Activated CD4-positive, alpha-beta T cell treated with anti-CD3 and anti-CD28 coated beads, Interleukin-2, Interleukin-4, amounts not matched to agents 100 ng/mL and 50 ng/mL, durations not matched to agents 16 hours and 8 hours (primary cell): Measurements from ENCODE around the gene TMEM62.
"Not testable (repeated sequence)": the region's sequence is repeated elsewhere in the genome, so short reads cannot be mapped to it uniquely, and the experiment has no call there.

ENCODE experiments used
- DNase-seq: peaks from one replicate; pipeline ENCODE4 v3.0.0-alpha.2; 2020; ENCODE audit warnings: low spot score

TMEM62 gene

DNA sequence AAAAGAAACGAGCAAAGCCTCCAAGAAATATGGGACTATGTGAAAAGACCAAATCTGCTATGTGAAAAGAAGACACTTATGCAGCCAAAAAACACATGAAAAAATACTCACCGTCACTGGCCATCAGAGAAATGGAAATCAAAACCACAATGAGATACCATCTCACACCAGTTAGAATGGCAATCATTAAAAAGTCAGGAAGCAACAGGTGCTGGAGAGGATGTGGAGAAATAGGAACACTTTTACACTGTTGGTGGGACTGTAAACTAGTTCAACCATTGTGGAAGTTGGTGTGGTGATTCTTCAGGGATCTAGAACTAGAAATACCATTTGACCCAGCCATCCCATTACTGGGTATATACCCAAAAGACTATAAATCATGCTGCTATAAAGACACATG, 43.8 kb downstream of the TMEM62 start:
- DNase-seq, result not testable (repeated sequence)

DNA sequence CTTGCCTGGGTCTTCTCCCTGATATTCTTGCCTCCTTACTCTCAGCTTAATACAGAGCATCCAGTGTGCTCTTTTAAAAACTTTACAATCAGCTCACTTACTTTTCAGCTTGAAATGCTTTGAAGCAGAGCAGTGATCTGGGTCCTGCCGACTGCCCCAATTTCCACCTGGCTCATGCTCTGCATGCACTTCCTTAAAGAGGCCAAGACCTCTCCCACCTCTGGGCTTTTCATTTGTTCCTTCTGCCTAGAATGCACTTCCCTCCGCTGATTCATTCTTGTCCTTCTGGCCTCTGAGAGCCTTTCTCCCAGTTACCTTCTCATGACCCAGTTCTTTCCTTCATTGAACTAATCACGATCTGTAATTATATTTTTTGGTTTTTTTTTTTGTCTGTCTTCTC, 49.9 kb downstream of the TMEM62 start:
- no peak for DNase-seq

DNA sequence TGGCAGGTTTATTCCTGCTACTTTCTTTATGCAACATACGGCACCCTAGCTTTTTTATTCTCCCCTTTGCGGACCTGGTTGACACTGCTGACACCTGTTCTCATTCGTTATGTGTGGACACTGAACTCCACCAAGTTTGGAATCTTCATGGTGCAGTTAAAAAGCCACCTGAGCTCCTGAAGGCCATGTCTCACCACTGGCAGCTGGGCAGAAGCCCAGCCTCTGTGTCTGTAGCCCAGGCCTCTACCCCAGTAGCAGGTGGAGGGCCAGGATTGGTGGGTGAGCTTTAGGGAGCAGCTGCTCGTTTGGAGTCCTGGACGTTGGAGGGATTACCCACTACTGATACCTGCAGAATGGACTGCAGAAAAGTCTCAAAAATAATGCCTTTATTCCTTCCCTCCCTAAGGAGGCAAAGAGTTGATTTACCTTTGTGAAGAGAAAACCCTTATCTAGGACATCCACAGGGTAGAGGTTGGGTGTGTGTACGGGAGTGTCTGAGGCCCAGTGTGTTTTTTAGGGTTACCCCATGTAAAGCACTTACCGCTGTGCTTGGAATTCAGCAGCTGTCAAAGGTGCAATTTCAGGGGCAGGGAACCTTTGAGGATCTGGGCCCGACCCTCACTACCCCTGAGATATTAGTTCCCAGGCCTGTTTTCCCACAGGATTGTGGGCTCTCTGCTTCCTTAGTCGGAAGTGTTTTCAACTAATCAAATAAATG, 51.2 kb downstream of the TMEM62 start:
- DNase-seq, result no peak

DNA sequence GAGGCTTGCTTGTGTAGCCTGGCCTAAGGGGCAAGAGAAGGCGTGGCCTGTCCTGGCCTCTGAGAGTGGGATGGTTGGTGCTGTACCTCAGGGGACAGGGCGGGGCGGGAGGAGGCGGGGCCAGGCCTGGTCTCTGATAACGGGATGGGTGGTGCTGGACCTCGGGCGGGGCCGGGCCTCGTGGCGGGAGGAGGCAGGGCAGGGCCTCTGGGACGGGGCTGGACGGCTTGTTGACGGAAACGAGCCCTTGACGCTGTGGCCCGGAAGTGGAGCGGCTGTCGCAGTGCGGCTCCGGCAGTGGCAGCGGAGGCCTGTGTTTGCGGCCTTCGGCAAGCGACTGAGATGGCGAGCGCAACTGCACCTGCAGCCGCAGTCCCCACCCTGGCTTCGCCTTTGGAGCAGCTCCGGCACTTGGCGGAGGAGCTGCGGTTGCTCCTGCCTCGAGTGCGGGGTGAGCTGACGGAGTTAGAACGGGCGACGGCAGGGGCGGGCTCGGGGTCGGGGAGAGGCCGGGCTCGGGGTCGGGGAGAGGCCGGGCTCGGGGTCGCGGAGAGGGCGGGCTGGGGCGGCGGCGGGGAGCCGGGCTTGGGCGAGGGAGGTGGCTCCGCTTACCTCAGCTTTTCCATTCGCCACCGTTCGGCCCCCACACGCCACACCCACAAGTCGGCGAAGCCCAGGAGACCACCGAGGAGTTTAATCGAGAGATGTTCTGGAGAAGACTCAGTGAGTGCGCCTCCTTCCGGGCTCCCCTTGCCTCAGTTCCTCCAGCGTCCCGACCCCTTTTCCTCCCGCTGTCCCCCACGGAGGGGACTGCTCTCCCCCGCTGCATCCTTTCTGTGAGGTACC, 52.0 kb downstream of the TMEM62 start, which contains the start of gene CCNDBP1:
CCNDBP1 (plus strand) TSS at position 247 of the 846 bp plus-strand sequence; CDS start at position 343, 96 bp downstream.
- DNase-seq, result peak; percentile 96

DNA sequence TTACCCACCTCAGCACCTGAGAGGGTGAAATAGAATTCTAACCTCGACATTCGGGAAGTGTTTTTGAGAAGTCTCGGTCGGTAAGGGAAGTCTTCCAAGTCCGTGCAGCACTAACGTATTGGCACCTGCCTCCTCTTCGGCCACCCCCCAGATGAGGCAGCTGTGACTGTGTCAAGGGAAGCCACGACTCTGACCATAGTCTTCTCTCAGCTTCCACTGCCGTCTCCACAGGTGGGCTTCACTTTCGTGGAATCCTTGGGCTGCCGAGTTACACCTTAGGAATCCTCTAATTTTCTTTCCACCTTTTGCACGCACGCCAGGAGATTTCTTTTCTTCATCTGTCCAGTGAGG, 52.6 kb downstream of the TMEM62 start:
- no peak for DNase-seq

DNA sequence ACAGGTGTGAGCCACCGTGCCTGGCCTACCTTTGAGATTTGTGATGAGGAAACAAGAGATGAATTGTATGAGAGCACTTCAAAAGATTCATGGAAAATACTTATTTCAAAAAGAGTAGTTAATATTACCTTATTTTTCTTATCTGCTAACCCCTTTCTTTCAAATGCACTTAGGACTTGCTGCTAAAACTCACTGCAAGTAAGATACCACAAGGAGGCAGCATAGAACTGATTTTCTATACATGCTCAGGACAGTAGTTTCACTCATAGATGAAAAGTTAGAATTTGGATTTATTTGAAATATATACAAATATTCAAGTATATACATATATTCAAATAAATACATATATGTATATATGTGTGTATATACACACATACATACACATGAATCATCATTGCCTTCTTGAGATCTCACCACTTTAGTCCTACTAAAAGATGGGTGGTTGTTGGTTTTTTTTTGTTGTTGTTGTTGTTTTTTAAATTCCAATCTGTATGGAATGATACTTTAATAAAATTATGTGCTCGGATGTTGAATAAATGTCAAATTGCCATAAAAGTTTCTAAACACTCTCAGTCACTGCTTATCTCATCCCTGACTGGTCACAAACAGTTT, 54.3 kb downstream of the TMEM62 start:
- peak; percentile 50 for DNase-seq

DNA sequence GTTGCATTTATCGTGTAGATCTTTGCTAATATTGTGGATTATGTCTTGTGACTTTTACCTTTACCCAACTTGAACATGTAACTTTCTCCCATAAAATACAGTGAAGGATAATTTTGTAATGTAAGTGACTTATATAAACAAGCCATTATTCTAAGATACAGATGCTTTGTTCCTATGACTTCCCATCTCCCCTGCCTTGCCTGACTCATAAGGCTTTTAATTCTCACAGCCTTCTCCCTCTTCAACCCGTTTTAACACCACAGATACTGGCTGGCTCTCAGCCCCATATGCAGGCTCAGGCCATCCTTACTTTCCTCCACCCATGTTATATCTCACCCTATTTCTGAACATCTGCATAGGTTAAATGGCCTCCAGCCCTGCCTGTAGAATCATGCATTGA, 55.9 kb downstream of the TMEM62 start:
- DNase-seq, result no peak

DNA sequence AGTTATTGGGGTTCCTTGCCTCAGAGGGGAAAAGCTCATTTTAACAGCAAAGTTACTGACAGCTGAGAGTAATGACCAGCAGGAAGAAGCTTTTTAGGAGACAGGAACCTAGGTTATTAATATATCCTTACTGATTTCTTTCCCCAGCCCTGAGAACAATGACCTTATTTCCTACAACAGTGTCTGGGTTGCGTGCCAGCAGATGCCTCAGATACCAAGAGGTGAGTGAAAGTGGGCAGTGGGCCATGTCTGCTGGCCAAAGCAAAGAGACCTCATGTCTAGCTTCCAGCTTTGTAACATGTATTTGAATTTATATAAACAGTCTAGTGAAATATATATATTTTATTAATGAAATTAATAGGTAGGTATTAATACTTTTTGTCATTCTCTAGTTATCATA, 56.8 kb downstream of the TMEM62 start:
- DNase-seq, result no peak

DNA sequence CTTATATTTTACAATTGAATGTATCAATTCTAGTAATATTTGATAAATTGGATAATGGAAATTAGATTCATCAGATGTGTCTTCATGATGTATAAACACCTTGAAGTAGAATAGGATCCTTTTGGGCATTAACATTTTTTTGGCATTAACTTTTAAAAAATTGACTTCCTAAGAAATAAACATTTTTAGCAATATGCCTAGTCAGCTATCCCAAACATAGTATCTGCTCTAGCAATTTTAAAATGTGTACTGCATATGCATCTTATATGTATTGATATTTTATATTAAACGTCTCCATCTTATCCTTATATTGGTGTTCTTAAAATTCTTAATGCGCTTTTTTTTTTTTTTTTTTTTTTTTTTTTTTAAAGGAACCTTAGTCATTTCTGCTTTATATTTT, 60.3 kb downstream of the TMEM62 start:
- DNase-seq, result no peak

DNA sequence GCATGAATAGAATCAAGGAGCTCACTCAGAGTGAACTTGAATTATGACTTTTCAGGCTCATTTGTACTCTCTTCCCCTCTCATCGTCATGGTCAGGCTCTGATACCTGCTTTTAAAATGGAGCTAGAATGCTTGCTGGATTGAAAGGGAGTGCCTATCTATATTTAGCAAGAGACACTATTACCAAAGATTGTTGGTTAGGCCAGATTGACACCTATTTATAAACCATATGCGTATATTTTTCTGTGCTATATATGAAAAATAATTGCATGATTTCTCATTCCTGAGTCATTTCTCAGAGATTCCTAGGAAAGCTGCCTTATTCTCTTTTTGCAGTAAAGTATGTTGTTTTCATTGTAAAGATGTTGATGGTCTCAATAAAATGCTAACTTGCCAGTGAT, 61.4 kb downstream of the TMEM62 start:
- no peak for DNase-seq

DNA sequence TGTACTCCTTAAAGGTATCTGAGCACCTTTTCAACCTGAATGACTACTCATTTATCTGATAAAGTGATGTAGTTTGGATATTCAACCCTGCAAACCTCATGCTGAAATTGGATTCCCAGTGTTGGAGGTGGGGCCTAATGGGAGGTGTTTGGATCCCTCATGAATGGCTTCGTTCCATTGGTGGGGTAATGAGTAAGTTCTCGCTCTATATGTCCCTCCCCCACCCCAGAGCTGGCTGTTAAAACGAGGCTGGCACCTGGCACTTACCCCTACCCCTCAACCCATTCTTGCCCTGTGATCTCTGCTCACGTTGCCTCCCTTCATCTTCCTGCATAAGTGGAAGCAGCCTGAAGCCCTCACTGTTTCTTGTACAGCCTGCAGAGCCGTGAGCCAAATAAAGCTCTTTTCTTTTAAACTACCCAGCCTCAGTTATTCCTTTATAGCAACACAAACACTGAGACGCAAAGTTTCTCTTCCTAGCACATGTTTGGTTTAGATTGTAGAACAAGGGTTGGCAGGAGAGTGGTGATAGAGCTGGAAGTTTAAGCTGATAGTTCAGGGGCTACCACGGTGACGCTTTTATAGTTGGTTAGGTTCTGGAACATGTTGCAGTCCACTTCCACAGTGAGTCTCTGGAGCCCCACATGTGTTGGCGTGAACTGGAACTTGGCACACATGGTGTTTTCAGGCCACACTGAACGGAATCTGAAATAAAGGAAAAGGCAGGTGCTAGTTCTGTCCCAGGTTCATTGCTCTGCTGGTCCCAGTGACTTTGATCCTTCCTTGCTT, 63.6 kb downstream of the TMEM62 start:
- no peak for DNase-seq

DNA sequence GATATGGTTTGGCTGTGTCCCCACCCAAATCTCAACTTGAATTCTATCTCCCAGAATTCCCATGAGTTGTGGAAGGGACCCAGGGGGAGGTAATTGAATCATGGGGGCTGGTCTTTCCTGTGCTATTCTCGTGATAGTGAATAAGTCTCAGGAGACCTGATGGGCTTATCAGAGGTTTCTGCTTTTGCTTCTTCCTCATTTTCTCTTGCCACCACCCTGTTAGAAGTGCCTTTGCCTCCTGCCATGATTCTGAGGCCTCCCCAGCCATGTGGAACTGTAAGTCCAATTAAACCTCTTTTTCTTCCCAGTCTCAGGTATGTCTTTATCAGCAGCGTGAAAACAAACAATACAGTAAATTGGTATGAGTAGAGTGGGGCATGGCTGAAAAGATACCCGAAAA, 64.4 kb downstream of the TMEM62 start:
- DNase-seq, result not testable (repeated sequence)

DNA sequence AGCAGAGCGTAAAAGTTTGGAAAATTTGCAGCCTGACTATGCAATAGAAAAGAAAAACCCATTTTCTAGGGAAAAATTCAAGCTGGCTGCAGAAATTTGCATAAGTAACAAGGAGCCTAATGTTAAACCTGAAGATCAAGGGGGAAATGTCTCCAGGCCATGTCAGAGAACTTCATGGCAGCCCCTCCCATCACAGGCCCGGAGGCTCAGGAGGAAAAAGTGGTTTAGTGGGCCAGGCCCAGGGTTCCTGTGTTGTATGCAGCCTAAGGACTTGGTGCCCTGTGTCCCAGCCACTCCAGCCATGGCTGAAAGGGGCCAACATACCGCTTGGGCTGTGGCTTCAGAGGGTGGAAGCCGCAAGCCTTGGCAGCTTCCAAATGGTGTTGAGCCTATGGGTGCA, 65.2 kb downstream of the TMEM62 start:
- DNase-seq, result not testable (repeated sequence)

DNA sequence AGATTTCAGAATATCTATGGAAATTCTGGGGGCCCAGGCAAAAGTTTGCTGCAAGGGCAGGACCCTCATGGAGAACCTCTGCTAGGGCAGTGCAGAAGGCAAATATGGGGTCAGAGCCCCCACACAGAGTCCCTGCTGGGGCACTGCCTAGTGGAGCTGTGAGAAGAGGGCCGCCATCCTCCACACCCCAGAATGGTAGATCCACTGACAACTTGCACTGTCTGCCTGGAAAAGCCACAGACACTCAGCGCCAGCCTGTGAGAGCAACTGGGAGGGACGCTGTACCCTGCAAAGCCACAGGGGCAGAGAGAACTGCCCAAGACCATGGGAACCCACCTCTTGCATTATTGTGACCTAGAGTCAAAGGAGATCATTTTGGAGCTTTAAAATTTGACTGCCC, 65.6 kb downstream of the TMEM62 start:
- DNase-seq, result no peak

DNA sequence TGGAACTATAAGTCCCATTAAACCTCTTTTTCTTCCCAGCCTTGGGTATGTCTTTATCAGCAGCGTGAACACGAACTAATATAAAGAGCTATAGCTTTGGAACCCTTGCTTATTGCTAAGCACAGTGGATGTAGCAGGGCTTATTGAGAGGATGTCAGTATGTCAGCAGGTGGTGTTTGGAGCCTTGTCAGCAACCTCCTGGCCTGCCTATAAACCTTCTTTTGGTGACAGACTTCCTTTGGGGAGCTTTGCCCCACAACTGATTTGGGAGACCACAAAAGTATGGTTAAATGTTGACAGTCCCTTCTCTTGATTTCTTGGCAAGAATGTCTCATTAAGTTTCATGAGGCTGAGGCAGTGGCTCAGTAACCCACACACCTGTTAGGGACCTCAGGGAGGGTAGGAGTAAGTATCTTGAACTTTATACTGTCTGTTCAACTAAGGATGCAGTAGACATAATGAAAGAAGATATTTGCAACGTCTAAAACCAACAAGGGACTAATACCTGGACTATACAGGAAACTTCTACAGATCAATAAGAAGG, 66.6 kb downstream of the TMEM62 start:
- DNase-seq, result no peak

DNA sequence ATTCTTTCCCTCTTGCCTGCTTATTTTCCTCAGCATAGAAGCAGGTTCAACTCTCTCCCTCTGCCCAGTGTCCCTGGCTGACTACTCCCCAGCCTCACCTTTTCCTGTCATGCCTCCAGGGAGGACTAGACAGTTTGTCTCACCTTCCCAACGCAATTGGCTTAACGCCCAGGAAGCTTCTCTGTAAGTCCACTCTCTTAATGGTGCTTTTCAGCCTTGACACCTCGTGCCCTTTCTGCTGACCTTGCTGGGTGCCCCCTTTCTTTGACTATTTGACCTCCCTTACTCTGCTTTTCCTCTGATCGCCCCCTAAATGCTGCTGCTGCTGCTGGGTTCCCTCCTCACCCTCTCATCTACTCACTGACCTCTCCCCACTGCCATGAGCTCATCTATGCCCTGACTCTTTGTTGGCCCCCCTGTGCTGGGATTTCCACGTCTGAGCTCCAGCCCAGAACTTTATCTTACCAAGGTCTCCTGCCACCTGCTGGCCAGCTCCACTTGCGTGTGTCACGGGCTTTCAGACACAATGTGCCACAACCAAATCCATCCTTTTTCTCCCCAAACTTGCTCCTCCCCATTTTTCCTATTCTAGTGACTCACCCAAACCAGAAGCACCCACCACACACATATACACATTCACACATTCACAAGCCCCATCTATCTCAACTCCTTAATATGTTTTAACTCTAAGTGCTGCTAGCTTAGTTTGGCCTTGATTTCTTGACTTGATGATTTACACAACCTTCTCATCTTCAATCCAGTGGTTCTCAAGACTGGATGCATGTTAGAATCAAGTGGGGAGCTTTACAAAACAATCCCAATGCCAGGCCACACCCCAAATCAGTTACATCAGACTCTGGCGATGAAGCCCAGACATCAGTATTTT, 70.9 kb downstream of the TMEM62 start:
- peak; percentile 25 for DNase-seq

DNA sequence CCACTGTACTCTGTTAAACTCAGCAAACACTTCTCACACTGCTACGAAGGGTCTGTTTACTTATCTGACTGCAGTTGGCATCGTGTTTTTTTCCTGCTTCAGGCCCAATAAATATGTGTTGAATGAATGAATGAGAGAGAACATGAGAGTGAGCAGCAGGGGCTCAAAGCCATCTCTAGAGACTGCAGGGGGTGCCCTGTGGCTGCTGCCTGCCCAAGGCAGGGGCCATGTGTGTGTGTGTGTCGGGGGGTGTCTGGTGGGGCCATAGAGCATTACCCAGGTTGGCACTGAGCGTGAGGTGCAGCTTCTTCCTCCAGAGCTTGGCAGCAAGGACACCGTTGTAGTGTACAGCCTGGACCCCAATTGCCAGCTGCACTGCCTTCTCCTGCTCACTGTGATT, 72.7 kb downstream of the TMEM62 start:
- no peak for DNase-seq

DNA sequence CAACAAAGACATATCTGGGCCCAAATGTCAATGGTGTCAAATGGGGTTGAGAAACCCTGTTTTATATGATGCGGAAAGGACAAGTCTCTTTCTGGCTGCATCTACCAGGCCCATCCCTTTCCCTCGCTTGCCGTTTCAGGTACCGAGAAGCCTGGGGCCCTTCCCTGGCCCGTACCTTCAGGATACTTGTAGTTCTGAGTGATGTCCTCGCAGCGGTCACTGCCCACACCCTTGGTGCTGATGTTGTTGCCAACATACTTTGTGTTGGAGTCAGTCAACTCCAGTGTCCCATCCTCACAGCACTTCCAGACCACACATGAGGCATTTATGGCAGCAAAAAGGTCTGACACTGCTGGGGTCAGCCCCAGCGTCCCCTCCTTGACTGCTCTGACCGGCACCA, 73.6 kb downstream of the TMEM62 start:
- DNase-seq, result no peak

DNA sequence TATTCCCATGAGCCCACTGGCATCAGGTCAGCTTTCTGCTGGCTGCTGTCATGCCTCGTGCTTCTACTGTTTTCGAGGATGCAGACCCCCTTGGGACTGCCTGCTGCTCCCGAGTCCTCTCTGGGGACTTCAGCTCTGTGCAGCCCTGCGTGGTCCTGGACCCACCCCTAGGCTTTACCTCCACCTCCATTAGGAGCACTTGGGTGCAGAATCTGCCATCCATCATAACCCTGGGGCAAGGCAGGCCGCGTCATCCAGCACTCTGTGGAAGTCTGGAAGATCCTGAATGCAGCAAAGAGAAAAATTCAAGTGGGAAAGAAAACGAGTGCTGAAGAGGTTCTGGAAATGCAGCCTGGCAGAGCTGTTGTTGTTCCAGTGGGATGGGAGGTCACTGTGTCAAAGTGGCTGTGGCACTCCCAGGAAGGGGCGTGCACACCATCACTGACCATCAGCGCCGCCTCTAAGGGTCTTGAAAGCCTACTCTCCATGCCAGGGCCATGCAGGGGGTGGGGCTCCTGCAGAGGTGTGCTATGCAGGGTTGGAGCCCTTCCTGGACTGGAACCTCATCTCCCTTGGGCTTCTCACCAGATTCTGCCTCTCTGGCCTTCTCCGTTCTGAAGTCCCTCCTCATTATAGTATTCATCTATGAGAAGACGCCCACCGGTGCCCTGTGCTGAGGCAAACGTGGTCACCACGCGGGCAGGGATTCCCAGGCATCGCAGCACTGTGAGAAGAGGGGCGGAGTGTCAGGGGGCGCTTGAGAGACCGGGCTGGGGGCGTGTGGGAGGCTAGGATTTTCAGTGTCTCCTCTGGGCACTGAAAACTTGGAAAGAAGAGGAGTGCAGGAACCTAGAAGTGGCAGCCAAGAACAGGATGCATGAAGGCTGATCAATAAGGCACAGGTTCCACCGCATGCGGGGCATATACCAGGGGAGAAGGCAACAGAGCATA, 74.9 kb downstream of the TMEM62 start:
- no peak for DNase-seq
